ENCODE measurements around the gene CXCL8.
"Not testable (repeated sequence)": the region's sequence is repeated elsewhere in the genome, so short reads cannot be mapped to it uniquely, and the experiment has no call there.

The CXCL8 gene

GRCh38 chr4:73765296-73765695 is 24.9 kb downstream of the CXCL8 start:
- no peaks in the 10 kb centered on the region for H3K36me3 ChIP-seq (ENCODE audit: insufficient read depth, low read length)
- no peaks in the 10 kb centered on the region for H3K27me3 ChIP-seq (ENCODE audit: insufficient read depth, low read length)
- no peaks in the 10 kb centered on the region for H3K79me2 ChIP-seq (ENCODE audit: insufficient read depth, low read length)
- H3K9me2 ChIP-seq (ENCODE audit: low read depth, low read length), result no peaks in the 10 kb centered on the region
- no peak overlapping the region for H3K4me2 ChIP-seq (ENCODE audit: low read length)
- no peak overlapping the region for H2AFZ ChIP-seq (ENCODE audit: low read length)
- H3K4me3 ChIP-seq (ENCODE audit: low read depth, low read length, poor library complexity, severe bottlenecking), result no peak overlapping the region
- no peak overlapping the region for H3K27ac ChIP-seq (ENCODE audit: low read depth, low read length, poor library complexity, severe bottlenecking)
- H3K9ac ChIP-seq (ENCODE audit: low read length), result no peak overlapping the region
- no peaks in the 10 kb centered on the region for H4K20me1 ChIP-seq (ENCODE audit: insufficient read depth, low read length)
- no peaks in the 10 kb centered on the region for H3K9me3 ChIP-seq (ENCODE audit: low read length)
- TF ChIP-seq CTCF (IDR thresholded peaks at IDR 0.05; ENCODE audit: low read length), result no peak
- TF ChIP-seq EZH2 (IDR thresholded peaks at IDR 0.05; ENCODE audit: borderline replicate concordance, low read length), result no peak
- no peaks in the 10 kb centered on the region for H3F3A ChIP-seq (ENCODE audit: insufficient read depth, low read length)
- no peaks in the 10 kb centered on the region for H3K4me1 ChIP-seq (ENCODE audit: insufficient read depth, low read length, severe bottlenecking)

DNA sequence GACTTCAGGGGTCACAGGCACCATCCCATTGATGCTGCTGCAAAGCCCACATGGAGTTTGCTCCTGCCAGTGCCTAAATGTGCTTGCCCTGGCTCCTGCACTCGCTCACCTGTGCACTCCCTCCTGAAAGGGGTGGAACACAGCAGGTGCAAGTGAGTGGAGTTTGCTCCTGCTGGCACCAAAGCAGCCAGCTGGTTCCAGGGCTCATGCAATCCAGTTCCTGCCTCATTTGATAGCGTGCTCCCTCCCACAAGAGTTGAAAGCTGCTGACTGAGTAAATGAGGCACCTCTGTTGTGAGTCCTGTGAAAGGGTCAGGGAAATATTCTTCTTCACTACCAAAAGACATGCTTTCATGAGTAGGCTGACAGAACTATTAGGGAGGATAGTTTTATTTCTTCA is 30.5 kb downstream of the CXCL8 start:
- Histone ChIP-seq H3K27me3 (ENCODE audit: insufficient read depth, low read length) (no peaks in the 10 kb centered on the region), H3K36me3 (ENCODE audit: insufficient read depth, low read length) (no peaks in the 10 kb centered on the region), H4K20me1 (ENCODE audit: insufficient read depth, low read length) (no peaks in the 10 kb centered on the region), H3K79me2 (ENCODE audit: insufficient read depth, low read length) (no peaks in the 10 kb centered on the region), H3K27ac (ENCODE audit: low read depth, low read length, poor library complexity, severe bottlenecking) (no peak overlapping the region), H3K9me3 (ENCODE audit: low read length) (no peaks in the 10 kb centered on the region), H3K9me2 (ENCODE audit: low read depth, low read length) (no peaks in the 10 kb centered on the region), H3K4me3 (ENCODE audit: low read depth, low read length, poor library complexity, severe bottlenecking) (no peak overlapping the region), H3K9ac (ENCODE audit: low read length) (no peak overlapping the region), H2AFZ (ENCODE audit: low read length) (no peak overlapping the region), H3F3A (ENCODE audit: insufficient read depth, low read length) (no peaks in the 10 kb centered on the region), H3K4me1 (ENCODE audit: insufficient read depth, low read length, severe bottlenecking) (no peaks in the 10 kb centered on the region), H3K4me2 (ENCODE audit: low read length) (no peak overlapping the region)
- TF ChIP-seq CTCF (IDR thresholded peaks at IDR 0.05; ENCODE audit: low read length) (no peak), EZH2 (IDR thresholded peaks at IDR 0.05; ENCODE audit: borderline replicate concordance, low read length) (no peak)

GRCh38 chr4:73772363-73772762 is 32.0 kb downstream of the CXCL8 start:
- Histone ChIP-seq H3F3A (ENCODE audit: insufficient read depth, low read length) (no peaks in the 10 kb centered on the region), H3K79me2 (ENCODE audit: insufficient read depth, low read length) (no peaks in the 10 kb centered on the region), H3K4me1 (ENCODE audit: insufficient read depth, low read length, severe bottlenecking) (no peaks in the 10 kb centered on the region), H3K27ac (ENCODE audit: low read depth, low read length, poor library complexity, severe bottlenecking) (no peak overlapping the region), H3K9me3 (ENCODE audit: low read length) (no peaks in the 10 kb centered on the region), H3K36me3 (ENCODE audit: insufficient read depth, low read length) (no peaks in the 10 kb centered on the region), H3K27me3 (ENCODE audit: insufficient read depth, low read length) (no peaks in the 10 kb centered on the region), H3K4me3 (ENCODE audit: low read depth, low read length, poor library complexity, severe bottlenecking) (no peak overlapping the region), H3K4me2 (ENCODE audit: low read length) (no peak overlapping the region), H4K20me1 (ENCODE audit: insufficient read depth, low read length) (no peaks in the 10 kb centered on the region), H3K9me2 (ENCODE audit: low read depth, low read length) (no peaks in the 10 kb centered on the region), H3K9ac (ENCODE audit: low read length) (no peak overlapping the region), H2AFZ (ENCODE audit: low read length) (no peak overlapping the region)
- TF ChIP-seq EZH2 (IDR thresholded peaks at IDR 0.05; ENCODE audit: borderline replicate concordance, low read length) (no peak), CTCF (IDR thresholded peaks at IDR 0.05; ENCODE audit: low read length) (no peak)

DNA sequence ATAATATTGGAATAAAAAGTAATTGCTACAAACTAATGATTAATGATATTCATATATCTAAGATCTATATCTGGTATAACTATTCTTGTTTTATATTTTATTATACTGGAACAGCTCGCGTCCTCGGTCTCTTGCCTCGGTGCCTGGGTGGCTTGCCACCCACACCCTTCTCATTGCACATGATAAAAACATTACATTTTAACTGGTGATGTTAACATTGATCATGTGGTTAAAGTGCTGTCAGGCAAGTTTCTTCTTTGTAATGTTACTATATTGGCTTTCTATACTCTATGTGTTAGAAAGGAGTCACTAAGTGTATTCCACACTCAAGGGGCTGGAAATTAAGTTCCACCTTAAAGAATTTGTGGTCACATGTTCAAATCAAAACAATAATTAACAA is 34.0 kb downstream of the CXCL8 start:
- not testable (repeated sequence) for H3K9me3 ChIP-seq (ENCODE audit: low read length); H3F3A ChIP-seq (ENCODE audit: insufficient read depth, low read length); H3K27me3 ChIP-seq (ENCODE audit: insufficient read depth, low read length); H3K4me3 ChIP-seq (ENCODE audit: low read depth, low read length, poor library complexity, severe bottlenecking); H3K36me3 ChIP-seq (ENCODE audit: insufficient read depth, low read length); H4K20me1 ChIP-seq (ENCODE audit: insufficient read depth, low read length); H3K4me1 ChIP-seq (ENCODE audit: insufficient read depth, low read length, severe bottlenecking); H2AFZ ChIP-seq (ENCODE audit: low read length); H3K9me2 ChIP-seq (ENCODE audit: low read depth, low read length); H3K79me2 ChIP-seq (ENCODE audit: insufficient read depth, low read length); H3K4me2 ChIP-seq (ENCODE audit: low read length); H3K27ac ChIP-seq (ENCODE audit: low read depth, low read length, poor library complexity, severe bottlenecking); H3K9ac ChIP-seq (ENCODE audit: low read length)
